ENCODE results near the gene PCYT2. TPM values are rescaled to one million over a fixed set of nuclear protein-coding genes. Genes with fewer than 3 reads are reported as not detected.

The PCYT2 gene
- total RNA-seq, 1 donor from 2014 or later = 44.1 TPM

- POLR2A ChIA-PET = no interaction called here
Observed at GRCh38 chr17:81948635-81949378, 37.6 kb upstream of the PCYT2 start.

GRCh38 chr17:81947189-81947588 is 36.0 kb upstream of the PCYT2 start, which contains the start of gene MYADML2:
TSS of gene MYADML2 (minus strand) at chr17:81947233. CDS start at chr17:81941741, 5,492 bp downstream.
- no peak for TF ChIP-seq CTCF (IDR thresholded peaks at IDR 0.05)
- intact Hi-C loops (cut with micrococcal nuclease) = no loop called here
- no peak within 1 kb of the TSS for H3K27ac Mint-ChIP-seq
- ATAC-seq (ENCODE audit: low read depth) (no peak), DNase-seq (no peak)
- H3K4me3 Mint-ChIP-seq = no peak within 1 kb of the TSS
- ChIA-PET CTCF (no interaction called here), POLR2A (interaction anchor here (1.2 kb wide), 1 partner anchor 10 kb away, joined by 4 read pairs; the partner anchor contains the start of gene PYCR1)
- no peaks in the 10 kb centered on the region for H3K9me3 Mint-ChIP-seq
- H3K27me3 Mint-ChIP-seq = peaks cover 7% of the 10 kb centered on the region
- H3K4me1 Mint-ChIP-seq = no peaks in the 10 kb centered on the region
- H3K36me3 Mint-ChIP-seq (ENCODE audit: low read depth) = no peaks in the 10 kb centered on the region

More at GRCh38 chr17:81948635-81949378, 37.6 kb upstream of the PCYT2 start:
- no peak for DNase-seq
- intact Hi-C loops (cut with micrococcal nuclease) = no loop called here
- Mint-ChIP-seq H3K4me1 (no peaks in the 10 kb centered on the region), H3K4me3 (no peak overlapping the region), H3K27ac (no peak overlapping the region), H3K36me3 (ENCODE audit: low read depth) (no peaks in the 10 kb centered on the region), H3K9me3 (no peaks in the 10 kb centered on the region), H3K27me3 (peaks cover 4% of the 10 kb centered on the region)
- no peak for ATAC-seq (ENCODE audit: low read depth)
- TF ChIP-seq CTCF (IDR thresholded peaks at IDR 0.05) = no peak
- CTCF ChIA-PET = no interaction called here

- CTCF ChIA-PET = no interaction called here
Observed at GRCh38 chr17:81944858-81945257, 33.7 kb upstream of the PCYT2 start.

DNA sequence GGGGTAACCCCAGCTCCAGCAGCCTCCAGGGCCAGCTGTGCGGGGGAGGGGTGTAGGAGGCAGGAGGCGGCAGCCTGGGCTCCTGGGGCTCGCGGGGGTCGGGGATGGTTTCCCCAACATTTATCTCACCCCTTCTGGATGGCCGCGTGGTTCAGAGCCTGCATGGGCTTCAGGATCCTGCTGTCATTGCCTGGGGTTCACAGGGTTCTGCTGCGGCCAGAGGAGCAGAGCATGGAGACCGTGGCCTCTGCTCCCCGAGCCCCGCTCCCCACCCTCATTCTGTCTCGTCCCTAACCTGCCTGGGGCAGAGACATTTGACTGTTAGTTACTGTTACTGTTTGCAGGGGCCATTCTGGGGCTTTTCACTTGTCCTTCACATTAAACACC is 31.0 kb upstream of the PCYT2 start:
- Mint-ChIP-seq H3K4me3 (no peak overlapping the region), H3K36me3 (ENCODE audit: low read depth) (no peaks in the 10 kb centered on the region), H3K27me3 (peaks cover 6% of the 10 kb centered on the region), H3K9me3 (no peaks in the 10 kb centered on the region), H3K27ac (no peak overlapping the region), H3K4me1 (peaks cover 9% of the 10 kb centered on the region)
- DNase-seq (no peak), ATAC-seq (ENCODE audit: low read depth) (no peak)
- POLR2A ChIA-PET = no interaction called here
- no peak for TF ChIP-seq CTCF (IDR thresholded peaks at IDR 0.05)
- intact Hi-C loops (cut with micrococcal nuclease) = no loop called here
- CTCF ChIA-PET = no interaction called here

More at GRCh38 chr17:81944858-81945257, 33.7 kb upstream of the PCYT2 start:
- Mint-ChIP-seq H3K36me3 (ENCODE audit: low read depth) (no peaks in the 10 kb centered on the region), H3K9me3 (no peaks in the 10 kb centered on the region), H3K27me3 (peaks cover 7% of the 10 kb centered on the region), H3K27ac (no peak overlapping the region), H3K4me1 (no peaks in the 10 kb centered on the region), H3K4me3 (no peak overlapping the region)
- DNase-seq (no peak), ATAC-seq (ENCODE audit: low read depth) (no peak)
- intact Hi-C loops (cut with micrococcal nuclease) = no loop called here
- no peak for TF ChIP-seq CTCF (IDR thresholded peaks at IDR 0.05)
- POLR2A ChIA-PET = no interaction called here

DNA sequence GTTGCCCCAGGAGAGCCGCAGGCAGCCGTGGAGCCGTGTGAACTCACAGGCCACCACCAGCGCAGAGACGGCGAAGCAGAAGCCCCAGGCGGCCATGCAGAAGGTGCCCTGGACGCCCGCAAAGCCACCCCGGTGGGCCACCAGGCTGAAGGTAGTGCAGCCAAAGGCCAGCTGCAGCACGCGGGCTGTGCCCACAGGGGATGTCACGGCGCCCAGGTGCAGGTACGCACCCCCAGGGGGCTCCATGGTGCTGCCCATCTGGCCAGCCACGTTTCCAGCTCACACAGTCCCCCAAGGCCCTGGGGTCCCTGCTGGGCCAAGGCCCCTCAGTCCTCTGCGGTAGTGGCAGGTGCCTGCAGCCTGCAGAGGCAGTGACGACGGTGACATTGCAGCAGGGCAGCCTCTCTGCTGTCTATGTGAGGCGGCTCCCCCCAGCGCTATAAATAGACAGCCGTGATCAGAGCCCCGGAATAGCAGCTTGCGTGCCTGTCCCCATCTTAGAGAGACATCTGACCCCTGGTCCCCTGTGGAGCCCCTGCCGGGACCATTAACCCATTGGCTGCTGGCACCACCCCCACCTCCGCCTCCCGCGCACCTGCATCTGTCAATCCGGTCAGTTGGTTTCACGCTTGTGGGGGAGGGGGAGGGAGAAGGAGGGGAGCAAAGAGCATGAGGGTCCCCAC is 30.4 kb upstream of the PCYT2 start:
- intact Hi-C loops (cut with micrococcal nuclease) = no loop called here
- POLR2A ChIA-PET = no interaction called here
- no peaks in the 10 kb centered on the region for H3K36me3 Mint-ChIP-seq (ENCODE audit: low read depth)

More for the DNA sequence above, 30.4 kb upstream of the PCYT2 start:
- Mint-ChIP-seq H3K4me1 (peaks cover 10% of the 10 kb centered on the region), H3K27ac (no peak overlapping the region), H3K27me3 (peaks cover 3% of the 10 kb centered on the region), H3K9me3 (no peaks in the 10 kb centered on the region), H3K4me3 (no peak overlapping the region)
- ATAC-seq (ENCODE audit: low read depth) (no peak), DNase-seq (no peak)
- CTCF ChIA-PET = no interaction called here
- TF ChIP-seq CTCF (IDR thresholded peaks at IDR 0.05) = no peak

Data from activated B cell treated with CpG ODN at 0.5 μM for 24 hours (primary cell).